Cardiac ventricle fibroblast (primary cell): ENCODE measurements around the gene MAIP1. TPM values are rescaled to one million over a fixed set of nuclear protein-coding genes. Genes with fewer than 3 reads are reported as not detected.

Experiments used
- total RNA-seq: library from RNA; depleted of rRNA; stranded (reverse); fragments of >200 nt; gene quantifications from 2 replicates; pipeline ENCODE4 v1.2.3, GENCODE V29; 2015

MAIP1 gene
- total RNA-seq, result 11.5 and 24.0 TPM in 2 replicates

GRCh38 chr2:199955339-199956061 is at the start of gene MAIP1, which contains the start of gene TYW5:
Gene MAIP1, plus strand, starts transcription at chr2:199955582. Its CDS starts 217 bp downstream, at chr2:199955799.
Gene TYW5, minus strand, starts transcription at chr2:199955491. Its CDS starts 21 bp downstream, at chr2:199955470.

GRCh38 chr2:199911052-199911876 is 44.1 kb upstream of the MAIP1 start, which contains the start of gene C2orf69:
Gene C2orf69, plus strand, starts transcription at chr2:199911293. Its CDS starts 146 bp downstream, at chr2:199911439.

Other genes with a start within 250 kb of the MAIP1 start
- gene FTCDNL1, start 104.4 kb upstream of the MAIP1 start, total RNA-seq, result not detected in 2 replicates
- gene C2orf69, start 44.3 kb upstream of the MAIP1 start, total RNA-seq, result 7.3 and 9.6 TPM in 2 replicates
- 1.8 and 3.4 TPM in 2 replicates for gene TYW5, start 91 bp upstream of the MAIP1 start, total RNA-seq